Mesodermal cell (in vitro differentiated cells): ENCODE data around the gene SND1.

Experiments used
- H3K27ac ChIP-seq: 2 replicates; pipeline ENCODE4 v1.7.0; 2013; ENCODE audit warnings: mild to moderate bottlenecking, low read depth, low read length, moderate library complexity; ENCODE audit not compliant: severe bottlenecking
- H3K36me3 ChIP-seq: 2 replicates; pipeline ENCODE4 v1.7.1; 2013; ENCODE audit warnings: mild to moderate bottlenecking, low read length, moderate library complexity; ENCODE audit not compliant: control insufficient read depth, insufficient read depth
- H3K4me1 ChIP-seq: one replicate; pipeline ENCODE4 v1.7.1; 2013; ENCODE audit warnings: mild to moderate bottlenecking, low read length; ENCODE audit not compliant: insufficient read depth, control insufficient read depth, poor library complexity, severe bottlenecking
- H3K4me3 ChIP-seq: 2 replicates; pipeline ENCODE4 v1.7.0; 2013; ENCODE audit warnings: low read length, control low read depth, mild to moderate bottlenecking; ENCODE audit not compliant: insufficient read depth, poor library complexity, severe bottlenecking; ENCODE audit errors: extremely low read depth
- H3K9me3 ChIP-seq: 2 replicates; pipeline ENCODE4 v1.7.1; 2013; ENCODE audit warnings: mild to moderate bottlenecking, low read length, moderate library complexity; ENCODE audit not compliant: control insufficient read depth
- WGBS, 2 experiments: methylation state at CpG; one replicate each; pipeline ENCODE4 v1.1.5; 2013; ENCODE audit warnings: missing lambda C conversion rate in 2 of 2; ENCODE audit not compliant: insufficient coverage in 2 of 2; 5-methylcytosine and 5-hydroxymethylcytosine counted together

The SND1 gene

GRCh38 chr7:127847641-127848040 is 195.6 kb downstream of the SND1 start:
- Histone ChIP-seq H3K4me1 (no peaks in the 10 kb centered on the region), H3K36me3 (peaks cover 46% of the 10 kb centered on the region), H3K27ac (no peak overlapping the region), H3K9me3 (no peaks in the 10 kb centered on the region), H3K4me3 (no peak overlapping the region)
- WGBS, 2 experiments = 92 to 100% methylated on average over 3 of the region's 3 CpGs

GRCh38 chr7:127848241-127848640 is 196.2 kb downstream of the SND1 start:
- H3K9me3 ChIP-seq = no peaks in the 10 kb centered on the region
- H3K27ac ChIP-seq = no peak overlapping the region
- H3K4me3 ChIP-seq = no peak overlapping the region
- no CpG with 5 or more reads among the region's 2 CpGs for WGBS, 2 experiments
- no peaks in the 10 kb centered on the region for H3K4me1 ChIP-seq
- peaks cover 48% of the 10 kb centered on the region for H3K36me3 ChIP-seq

- Histone ChIP-seq H3K27ac (no peak overlapping the region), H3K4me1 (no peaks in the 10 kb centered on the region), H3K36me3 (peaks cover 38% of the 10 kb centered on the region), H3K4me3 (no peak overlapping the region), H3K9me3 (no peaks in the 10 kb centered on the region)
- no CpG with 5 or more reads among the region's 3 CpGs for WGBS, 2 experiments
Measured at GRCh38 chr7:127850195-127850594, 198.2 kb downstream of the SND1 start.

GRCh38 chr7:127854383-127854782 is 202.4 kb downstream of the SND1 start:
- Histone ChIP-seq H3K4me1 (no peaks in the 10 kb centered on the region), H3K27ac (no peak overlapping the region), H3K9me3 (no peaks in the 10 kb centered on the region), H3K36me3 (peaks cover 25% of the 10 kb centered on the region), H3K4me3 (no peak overlapping the region)
- no CpG with 5 or more reads among the region's 2 CpGs for WGBS, 2 experiments

- no peaks in the 10 kb centered on the region for H3K9me3 ChIP-seq
- no peak overlapping the region for H3K4me3 ChIP-seq
- H3K36me3 ChIP-seq = peaks cover 15% of the 10 kb centered on the region
- H3K4me1 ChIP-seq = no peaks in the 10 kb centered on the region
- WGBS, 2 experiments = 86 to 100% methylated on average over 1 to 2 of the region's 4 CpGs
- no peak overlapping the region for H3K27ac ChIP-seq
Measured at GRCh38 chr7:127857464-127857841, 205.5 kb downstream of the SND1 start.

GRCh38 chr7:127858091-127858914 is 206.3 kb downstream of the SND1 start:
- Histone ChIP-seq H3K36me3 (peaks cover 10% of the 10 kb centered on the region), H3K9me3 (no peaks in the 10 kb centered on the region), H3K4me3 (no peak overlapping the region), H3K4me1 (no peaks in the 10 kb centered on the region), H3K27ac (no peak overlapping the region)
- WGBS, 2 experiments = 94% methylated on average over 8 to 10 of the region's 14 CpGs

GRCh38 chr7:127858915-127859189 is 206.9 kb downstream of the SND1 start:
- 100% methylated on average over 1 of the region's 1 CpG for WGBS, 2 experiments
- peaks cover 10% of the 10 kb centered on the region for H3K36me3 ChIP-seq
- no peak overlapping the region for H3K27ac ChIP-seq
- no peaks in the 10 kb centered on the region for H3K9me3 ChIP-seq
- H3K4me3 ChIP-seq = no peak overlapping the region
- no peaks in the 10 kb centered on the region for H3K4me1 ChIP-seq

GRCh38 chr7:127859330-127859729 is 207.3 kb downstream of the SND1 start:
- H3K27ac ChIP-seq = no peak overlapping the region
- no peaks in the 10 kb centered on the region for H3K4me1 ChIP-seq
- 0% methylated on average over 1 of the region's 1 CpG; no CpG with 5 or more reads in 1 of the 2 experiments for WGBS, 2 experiments
- peaks cover 10% of the 10 kb centered on the region for H3K36me3 ChIP-seq
- no peaks in the 10 kb centered on the region for H3K9me3 ChIP-seq
- H3K4me3 ChIP-seq = no peak overlapping the region

- H3K9me3 ChIP-seq = no peaks in the 10 kb centered on the region
- no peak overlapping the region for H3K4me3 ChIP-seq
- peaks cover 11% of the 10 kb centered on the region for H3K36me3 ChIP-seq
- H3K4me1 ChIP-seq = peaks cover 7% of the 10 kb centered on the region
- H3K27ac ChIP-seq = no peak overlapping the region
- WGBS, 2 experiments = 90 to 92% methylated on average over 5 of the region's 5 CpGs
Measured at GRCh38 chr7:127862525-127862924, 210.5 kb downstream of the SND1 start.

- Histone ChIP-seq H3K27ac (no peak overlapping the region), H3K4me3 (no peak overlapping the region), H3K36me3 (peaks cover 16% of the 10 kb centered on the region), H3K9me3 (no peaks in the 10 kb centered on the region), H3K4me1 (peaks cover 7% of the 10 kb centered on the region)
- 100% methylated on average over 1 to 2 of the region's 3 CpGs for WGBS, 2 experiments
Measured at GRCh38 chr7:127863082-127863481, 211.1 kb downstream of the SND1 start.

GRCh38 chr7:127865466-127865865 is 213.5 kb downstream of the SND1 start:
- Histone ChIP-seq H3K4me3 (no peak overlapping the region), H3K4me1 (peaks cover 7% of the 10 kb centered on the region), H3K36me3 (peaks cover 23% of the 10 kb centered on the region), H3K27ac (no peak overlapping the region), H3K9me3 (no peaks in the 10 kb centered on the region)
- no CpG with 5 or more reads among the region's 1 CpG for WGBS, 2 experiments
